OCI-LY7 (cell line): ENCODE measurements around the gene SPATA17. TPM values are rescaled to one million over a fixed set of nuclear protein-coding genes. Genes with fewer than 3 reads are reported as not detected.

Source experiments
- BruUV-seq: library from RNA; stranded (reverse); fragments of 400-500 nt; replicated peaks from 2 replicates; lab custom pipeline; 2021; lab: Mats Ljungman, UMichigan
- CTCF ChIA-PET: fragments of 300-600 bp; sonication (Branson Sonifier 250); formaldehyde crosslinking; loops from one replicate; lab custom pipeline; 2022; ENCODE audit warnings: antibody characterized with exemption; ENCODE audit not compliant: unreplicated experiment; lab: Charles Lee
- POLR2A ChIA-PET: fragments of 300-600 bp; sonication (Branson Sonifier 250); formaldehyde crosslinking; loops from one replicate; lab custom pipeline; 2022; ENCODE audit warnings: antibody characterized with exemption; lab: Charles Lee
- DNase-seq: peaks from one replicate; pipeline ENCODE4 v3.0.0-alpha.2; 2015; ENCODE audit warnings: low spot score
- H2AFZ ChIP-seq: fragments of 200-600 bp; sonication (generic), shearing (Covaris generic); 2 replicates; pipeline ENCODE4 v1.6.1; 2014; ENCODE audit warnings: mild to moderate bottlenecking, antibody characterized with exemption, low read length, moderate library complexity
- H3K27ac ChIP-seq: fragments of 200-600 bp; sonication (generic); 2 replicates; pipeline ENCODE4 v1.5.1; 2014; ENCODE audit warnings: mixed run types, low read depth, mild to moderate bottlenecking, moderate library complexity, low read length, inconsistent platforms; ENCODE audit not compliant: poor library complexity, severe bottlenecking
- H3K36me3 ChIP-seq: fragments of 200-600 bp; sonication (generic); 2 replicates; pipeline ENCODE4 v1.6.1; 2014; ENCODE audit warnings: mild to moderate bottlenecking, antibody characterized with exemption, low read length, moderate library complexity, mixed read lengths; ENCODE audit not compliant: insufficient read depth
- H3K4me1 ChIP-seq: fragments of 200-600 bp; sonication (generic); 2 replicates; pipeline ENCODE4 v1.5.1; 2014; ENCODE audit warnings: mild to moderate bottlenecking, low read length; ENCODE audit not compliant: insufficient read depth, poor library complexity, severe bottlenecking
- H3K4me2 ChIP-seq: fragments of 200-600 bp; sonication (generic); 2 replicates; pipeline ENCODE4 v1.6.1; 2014; ENCODE audit warnings: mild to moderate bottlenecking, low read length
- H3K4me3 ChIP-seq: fragments of 200-600 bp; sonication (generic); 2 replicates; pipeline ENCODE4 v1.5.1; 2014; ENCODE audit warnings: mild to moderate bottlenecking, low read depth, low read length; ENCODE audit not compliant: poor library complexity, severe bottlenecking
- H3K79me2 ChIP-seq: fragments of 200-600 bp; sonication (generic); 2 replicates; pipeline ENCODE4 v1.6.1; 2016; ENCODE audit warnings: low read depth, mild to moderate bottlenecking, low read length, moderate library complexity, mixed read lengths; ENCODE audit not compliant: insufficient read depth
- H3K9me2 ChIP-seq: fragments of 200-600 bp; sonication (generic); 2 replicates; pipeline ENCODE4 v1.6.1; 2016; ENCODE audit warnings: mild to moderate bottlenecking, low read length, mixed read lengths; ENCODE audit not compliant: insufficient read depth
- H3K9me3 ChIP-seq: fragments of 200-600 bp; sonication (generic); 2 replicates; pipeline ENCODE4 v1.6.1; 2014; ENCODE audit warnings: mild to moderate bottlenecking, mixed run types, low read length, mixed read lengths
- H4K20me1 ChIP-seq: fragments of 200-600 bp; sonication (generic); 2 replicates; pipeline ENCODE4 v1.6.1; 2014; ENCODE audit warnings: mild to moderate bottlenecking, antibody characterized with exemption, low read length, moderate library complexity, mixed read lengths; ENCODE audit not compliant: insufficient read depth
- CTCF ChIP-seq: fragments of 200-600 bp; sonication (generic); conservative IDR thresholded peaks from 2 replicates; pipeline ENCODE4 v1.5.1; 2014; ENCODE audit warnings: mild to moderate bottlenecking, antibody characterized with exemption, low read length, moderate library complexity, mixed read lengths
- EZH2phosphoT487 ChIP-seq: fragments of 200-600 bp; sonication (generic); IDR thresholded peaks from 2 replicates; pipeline ENCODE4 v1.6.1; 2018; ENCODE audit warnings: low read depth, borderline replicate concordance, mild to moderate bottlenecking, mixed run types, antibody characterized with exemption, low read length, moderate library complexity, mixed read lengths
- intact Hi-C: fragments of 100-400 bp; cut with micrococcal nuclease; formaldehyde crosslinking; loops from one replicate; pipeline ENCODE4 v1.10.0; 2022; ENCODE audit not compliant: unreplicated experiment
- total RNA-seq, 2 experiments: library from RNA; depleted of rRNA in 1 of 2; stranded (reverse); fragments of >200 nt in 1 of 2; shearing (Covaris generic) in 1 of 2; gene quantifications; 2 replicates each; pipeline ENCODE4 v1.2.3, GENCODE V29; 2014 to 2022

Gene SPATA17
- total RNA-seq, 2 experiments from 2014 or later = not detected

- no peaks in the 10 kb centered on the region for H3K9me3 ChIP-seq
- intact Hi-C loops = no loop called here
- H3K79me2 ChIP-seq = peaks cover 41% of the 10 kb centered on the region
- ChIA-PET POLR2A (interaction anchor here (0.7 to 1.9 kb wide), 6 partner anchors 9 to 30 kb away, joined by 3 to 10 read pairs (median 3); no protein-coding TSS in a partner anchor), CTCF (no interaction called here)
- H3K9me2 ChIP-seq = no peaks in the 10 kb centered on the region
- no peak for TF ChIP-seq EZH2phosphoT487
- no peak for TF ChIP-seq CTCF
- DNase-seq = no peak
- H2AFZ ChIP-seq = no peak overlapping the region
- H3K27ac ChIP-seq = no peak overlapping the region
- H3K36me3 ChIP-seq = no peaks in the 10 kb centered on the region
- no TSS peak for BruUV-seq
- H3K4me2 ChIP-seq = no peak overlapping the region
- H3K4me1 ChIP-seq = peaks cover 17% of the 10 kb centered on the region
- peaks cover 11% of the 10 kb centered on the region; the same call in 1 of the 2 replicates for H4K20me1 ChIP-seq
- no peak overlapping the region for H3K4me3 ChIP-seq
These were observed 3.7 kb upstream of the SPATA17 start for GRCh38 chr1:217627431-217627830.

DNA sequence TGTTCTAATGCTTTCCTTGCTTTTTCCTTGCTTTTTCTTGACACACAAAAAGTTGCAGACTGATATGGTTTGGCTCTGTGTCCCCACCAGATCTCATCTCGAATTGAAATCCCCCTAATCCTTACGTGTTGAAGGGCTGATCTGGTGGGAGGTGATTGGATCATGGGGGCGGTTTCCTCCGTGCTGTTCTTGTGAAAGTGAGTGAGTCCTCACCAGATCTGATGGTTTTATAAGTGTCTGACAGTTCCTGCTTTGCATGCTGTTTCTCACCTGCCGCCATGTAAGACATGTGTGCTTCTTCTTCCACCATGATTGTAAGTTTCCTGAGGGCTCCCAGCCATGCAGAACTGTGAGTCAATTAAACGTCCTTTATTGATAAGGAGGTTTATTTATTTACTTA, 11.3 kb downstream of the SPATA17 start:
- Histone ChIP-seq H2AFZ (no peak overlapping the region), H3K4me1 (no peaks in the 10 kb centered on the region), H3K9me3 (no peaks in the 10 kb centered on the region), H3K4me2 (no peak overlapping the region), H3K9me2 (no peaks in the 10 kb centered on the region), H3K27ac (no peak overlapping the region), H3K4me3 (no peak overlapping the region), H3K79me2 (no peaks in the 10 kb centered on the region), H4K20me1 (no peaks in the 10 kb centered on the region), H3K36me3 (no peaks in the 10 kb centered on the region)
- no peak for TF ChIP-seq CTCF
- TF ChIP-seq EZH2phosphoT487 = no peak
- no TSS peak for BruUV-seq
- POLR2A ChIA-PET = no interaction called here
- intact Hi-C loops = no loop called here
- DNase-seq = no peak
- CTCF ChIA-PET = no interaction called here

DNA sequence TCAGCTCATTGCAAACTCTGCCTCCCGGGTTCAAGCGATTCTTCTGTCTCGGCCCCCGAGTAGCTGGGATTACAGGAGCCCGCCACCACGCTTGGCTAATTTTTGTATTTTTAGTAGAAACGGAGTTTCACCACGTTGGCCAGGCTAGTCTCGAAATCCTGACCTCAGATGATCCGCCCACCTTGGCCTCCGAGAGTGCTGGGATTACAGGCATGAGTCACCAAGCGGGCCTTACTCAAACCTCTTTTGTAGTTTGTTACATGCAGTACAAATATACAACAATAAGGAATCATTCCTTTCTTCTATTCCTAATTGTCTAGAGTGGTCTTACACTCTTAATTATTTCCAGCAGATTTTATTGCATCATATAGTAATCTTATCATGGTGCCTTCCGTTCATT, 16.6 kb downstream of the SPATA17 start:
- DNase-seq = no peak
- Histone ChIP-seq H3K79me2 (no peaks in the 10 kb centered on the region), H3K27ac (no peak overlapping the region), H3K36me3 (no peaks in the 10 kb centered on the region), H4K20me1 (no peaks in the 10 kb centered on the region), H3K4me2 (no peak overlapping the region), H3K9me3 (no peaks in the 10 kb centered on the region), H3K4me3 (no peak overlapping the region), H3K9me2 (no peaks in the 10 kb centered on the region), H2AFZ (no peak overlapping the region), H3K4me1 (no peaks in the 10 kb centered on the region)
- ChIA-PET POLR2A (no interaction called here), CTCF (no interaction called here)
- TF ChIP-seq EZH2phosphoT487 = no peak
- no peak for TF ChIP-seq CTCF
- intact Hi-C loops = no loop called here
- no TSS peak for BruUV-seq
